Measurements from ENCODE around the gene HOXC9.
A peak's percentile ranks its signal among the peaks of the same experiment; 100 is the strongest.

Gene HOXC9

GRCh38 chr12:53989227-53990113 is 10.5 kb upstream of the HOXC9 start:
- no peak for DNase-seq

DNA sequence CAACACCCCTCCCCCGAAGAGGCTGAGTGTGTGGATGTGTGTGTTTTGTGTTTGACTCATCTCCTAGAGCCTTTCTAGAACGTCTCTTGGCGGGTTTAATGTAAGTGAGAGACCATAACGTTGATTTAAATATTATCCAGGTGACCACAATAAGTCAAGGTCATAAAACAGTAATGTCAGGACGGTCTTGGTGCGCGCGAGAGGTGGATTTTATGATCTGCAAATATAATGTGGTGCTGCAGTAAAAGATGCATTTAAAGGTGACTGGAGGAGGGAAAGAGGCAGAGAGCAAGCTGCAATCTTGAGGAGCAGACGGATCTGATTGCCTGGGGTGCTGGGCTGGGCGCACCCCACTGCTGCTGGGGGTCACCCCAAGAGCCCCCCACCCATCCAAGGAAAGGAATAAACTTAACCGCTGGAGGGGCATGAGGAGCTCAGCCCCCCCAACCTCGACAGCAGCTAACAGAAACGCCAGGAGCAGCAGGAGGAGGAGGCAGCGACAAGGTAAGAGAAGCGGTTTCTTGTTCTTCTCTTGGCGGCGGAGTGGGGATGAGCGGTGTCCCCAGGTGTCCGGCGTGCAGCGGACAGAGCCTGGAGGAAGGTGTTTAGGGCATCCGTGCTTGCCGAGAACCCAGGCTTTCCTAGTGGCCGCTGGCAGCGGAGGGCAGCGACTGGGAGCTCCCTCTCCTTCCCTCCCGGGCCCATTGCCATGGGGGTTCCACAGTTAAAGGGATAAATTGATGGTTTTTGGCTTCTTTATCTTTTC is 9.5 kb upstream of the HOXC9 start:
- DNase-seq, result no peak

GRCh38 chr12:53991077-53991460 is 8.9 kb upstream of the HOXC9 start:
- no peak for DNase-seq

GRCh38 chr12:53992377-53992889 is 7.5 kb upstream of the HOXC9 start:
- DNase-seq, result no peak

DNA sequence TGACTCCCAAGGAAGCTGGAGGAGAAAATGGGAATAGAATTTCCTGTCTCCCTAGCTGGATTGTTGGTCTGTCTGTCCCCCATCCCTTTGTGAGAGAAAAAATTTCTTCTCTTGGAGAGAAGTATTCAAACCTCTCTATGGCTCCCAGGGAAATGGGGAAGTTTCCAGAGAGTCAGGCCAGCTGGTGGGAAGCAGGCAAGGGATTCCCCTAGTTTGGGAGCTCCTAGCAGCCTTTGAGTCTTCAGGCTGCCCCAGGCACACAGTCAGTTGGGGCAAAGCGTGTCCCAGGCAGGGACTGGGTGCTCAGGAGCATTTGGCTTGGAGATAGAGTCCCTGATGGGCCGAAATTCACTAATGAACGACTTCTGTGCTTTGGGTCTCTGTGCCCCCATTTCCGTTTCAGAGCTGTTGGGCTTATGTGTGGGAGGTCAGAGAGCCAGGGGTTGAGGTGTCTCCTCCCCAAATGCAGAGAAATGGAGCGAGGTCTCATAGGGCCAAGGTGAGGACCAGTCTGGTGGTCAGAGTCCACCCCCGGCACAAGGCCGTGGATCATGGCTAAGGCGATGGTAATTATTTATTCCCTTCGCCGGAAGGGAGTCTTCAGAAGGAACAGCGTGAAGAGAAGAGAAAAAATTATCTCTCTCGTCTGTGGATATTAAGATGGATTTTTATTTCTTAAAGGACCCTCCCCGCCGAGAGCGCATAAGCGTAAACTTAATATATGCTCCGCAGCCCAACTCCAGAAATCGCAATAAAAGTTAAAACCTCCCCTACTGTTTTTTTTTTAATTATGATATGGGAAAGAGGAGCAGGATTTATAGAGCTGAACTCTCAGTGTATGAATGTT is 6.6 kb upstream of the HOXC9 start:
- no peak for DNase-seq

DNA sequence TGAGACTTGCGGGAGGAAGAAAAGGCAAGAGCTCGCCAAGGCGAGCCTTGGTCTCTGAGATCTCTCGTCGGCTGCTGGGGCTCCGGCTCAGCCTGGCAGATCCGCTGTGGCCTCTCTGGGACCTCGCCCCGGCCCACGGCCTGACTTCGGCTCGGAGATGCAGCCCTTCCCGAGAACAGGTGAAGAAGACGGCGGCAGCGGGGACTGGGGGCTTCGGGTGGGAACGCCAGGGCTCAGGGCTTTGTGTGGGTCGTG is 6.0 kb upstream of the HOXC9 start:
- no peak for DNase-seq

GRCh38 chr12:53994264-53995001 is 5.5 kb upstream of the HOXC9 start:
- DNase-seq, result peak; percentile 10

DNA sequence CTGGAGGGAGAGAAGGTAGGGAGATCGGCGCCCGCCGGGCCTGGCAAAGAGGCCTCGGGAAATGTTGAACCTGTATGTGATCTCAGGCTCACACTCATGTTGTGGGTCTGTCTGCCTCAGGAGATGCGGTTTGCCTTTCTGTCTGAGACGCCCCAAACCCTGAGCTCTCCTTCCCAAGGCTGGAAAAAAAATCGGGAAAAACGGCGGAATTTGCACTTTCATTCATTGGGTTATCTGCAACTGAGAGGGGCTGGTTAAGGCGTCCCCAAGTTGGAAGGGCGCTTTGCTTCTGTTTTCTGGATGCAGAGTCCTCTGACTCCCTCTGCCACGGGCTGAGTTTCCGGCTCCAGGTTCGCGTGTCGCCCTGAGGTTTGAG is 5.0 kb upstream of the HOXC9 start:
- DNase-seq, result no peak

GRCh38 chr12:53995378-53996239 is 4.4 kb upstream of the HOXC9 start:
- peak; percentile 25 for DNase-seq

- no peak for DNase-seq
Measured at GRCh38 chr12:53996240-53997203, 3.4 kb upstream of the HOXC9 start.

DNA sequence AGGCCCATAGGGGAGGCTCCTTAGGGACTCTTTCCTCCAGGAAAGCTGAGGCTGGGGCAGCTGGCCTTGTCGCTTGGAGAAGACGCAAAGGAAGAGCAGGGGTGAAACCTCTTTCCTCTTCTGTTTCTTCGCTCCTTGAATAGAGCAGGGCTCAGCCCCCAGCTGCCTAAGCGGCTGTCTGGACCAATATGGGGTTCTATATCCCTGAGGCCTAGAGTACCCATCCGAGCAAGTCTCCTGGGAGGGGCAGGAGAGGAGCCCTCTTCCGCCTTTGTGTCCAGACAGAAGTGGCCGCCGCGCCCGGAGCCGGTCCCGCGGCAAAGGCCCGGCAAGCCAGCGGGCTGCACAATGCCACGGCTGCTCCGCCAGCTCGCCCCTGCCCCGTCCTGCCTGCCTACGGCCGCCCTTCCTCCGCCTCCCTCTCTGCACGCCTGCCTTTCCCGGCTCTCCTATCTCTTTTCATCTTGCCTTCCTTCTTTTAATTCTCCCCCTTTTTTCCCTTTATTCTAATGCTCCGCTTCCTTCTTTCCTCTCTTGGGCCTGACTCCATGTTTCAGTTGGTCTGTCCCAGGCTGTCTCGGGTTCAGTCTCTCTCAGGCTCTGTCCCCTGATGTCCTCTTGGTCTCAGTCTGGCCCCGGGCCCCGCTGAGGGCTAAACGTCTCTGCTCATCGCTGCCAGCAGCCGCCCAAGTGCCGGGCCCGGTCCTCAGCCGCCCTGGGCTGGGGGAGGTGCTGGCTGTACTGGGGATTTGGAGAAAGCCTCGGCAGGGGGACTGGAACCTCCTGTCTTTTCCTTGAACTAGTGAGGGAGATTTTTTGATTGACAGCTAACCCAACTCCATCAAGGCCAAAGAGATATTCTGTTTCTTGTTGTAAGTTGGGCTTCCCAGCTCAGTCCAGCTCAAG is 2.5 kb upstream of the HOXC9 start:
- DNase-seq, result no peak

DNA sequence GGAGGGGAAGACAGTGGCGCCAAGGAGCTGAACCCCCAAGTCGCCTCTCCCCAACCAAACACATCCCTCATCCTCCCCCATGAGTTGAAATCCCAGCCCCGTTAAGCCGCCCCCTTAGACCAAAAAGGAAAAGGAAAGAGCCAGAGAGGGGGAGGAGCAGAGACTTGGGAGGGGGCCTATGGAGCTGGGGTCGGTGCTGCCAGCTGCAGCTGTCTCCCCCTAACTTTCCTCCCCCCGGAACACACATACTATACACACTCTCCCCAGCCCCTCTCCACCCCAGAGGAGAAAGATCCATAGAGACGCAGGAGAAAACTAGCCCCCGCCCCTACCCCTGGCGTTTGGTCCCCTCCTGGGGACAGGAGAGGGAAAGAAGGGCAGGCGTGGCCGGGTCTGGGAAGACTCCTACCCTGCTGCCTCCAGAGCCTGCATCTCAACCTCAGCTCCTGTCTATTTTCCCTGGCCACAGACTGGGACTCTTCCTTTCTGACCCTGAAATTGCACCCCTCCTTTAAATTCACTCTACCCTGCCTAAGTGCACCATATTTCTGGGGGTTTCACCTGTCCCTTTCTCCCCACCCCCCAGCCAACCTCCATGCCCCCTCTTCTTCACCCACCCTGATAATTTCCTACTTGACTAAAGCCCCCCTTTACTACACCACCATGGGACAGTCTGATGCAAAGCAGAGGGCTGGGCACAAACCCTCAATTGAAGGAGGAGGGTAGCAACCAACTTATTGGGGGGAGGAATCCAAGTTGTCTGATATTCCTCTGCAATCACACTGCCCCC is 1.7 kb upstream of the HOXC9 start:
- DNase-seq, result no peak

- DNase-seq, result no peak
Measured at GRCh38 chr12:53998900-53999236, 1.1 kb upstream of the HOXC9 start.

DNA sequence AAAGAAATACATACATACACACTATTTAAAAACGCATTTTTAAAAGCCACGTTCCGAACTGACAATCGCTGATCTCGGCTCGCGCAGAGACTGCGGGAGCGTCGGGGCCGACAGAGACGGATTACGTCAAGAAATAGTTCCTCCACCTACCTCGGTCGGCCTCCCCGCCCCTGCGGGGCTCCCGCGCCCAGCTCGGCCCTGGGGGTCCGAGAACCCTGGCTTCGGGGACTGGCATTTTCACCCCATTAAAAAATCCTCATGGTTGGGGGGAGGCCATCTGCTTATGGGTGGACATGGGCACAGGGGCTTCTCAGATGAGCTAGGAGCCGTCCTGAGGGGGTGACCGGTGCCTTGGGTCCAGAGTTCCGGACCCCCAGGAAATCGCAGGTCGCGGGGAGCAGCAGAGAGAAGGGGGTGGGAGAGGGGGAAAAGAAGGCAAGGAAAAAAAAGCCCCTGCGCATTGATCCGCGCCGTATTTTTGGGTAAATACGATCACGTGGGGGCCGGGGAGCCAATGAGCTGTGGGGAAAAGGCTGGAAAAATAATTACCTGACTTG is 324 bp upstream of the HOXC9 start:
- no peak for DNase-seq

DNA sequence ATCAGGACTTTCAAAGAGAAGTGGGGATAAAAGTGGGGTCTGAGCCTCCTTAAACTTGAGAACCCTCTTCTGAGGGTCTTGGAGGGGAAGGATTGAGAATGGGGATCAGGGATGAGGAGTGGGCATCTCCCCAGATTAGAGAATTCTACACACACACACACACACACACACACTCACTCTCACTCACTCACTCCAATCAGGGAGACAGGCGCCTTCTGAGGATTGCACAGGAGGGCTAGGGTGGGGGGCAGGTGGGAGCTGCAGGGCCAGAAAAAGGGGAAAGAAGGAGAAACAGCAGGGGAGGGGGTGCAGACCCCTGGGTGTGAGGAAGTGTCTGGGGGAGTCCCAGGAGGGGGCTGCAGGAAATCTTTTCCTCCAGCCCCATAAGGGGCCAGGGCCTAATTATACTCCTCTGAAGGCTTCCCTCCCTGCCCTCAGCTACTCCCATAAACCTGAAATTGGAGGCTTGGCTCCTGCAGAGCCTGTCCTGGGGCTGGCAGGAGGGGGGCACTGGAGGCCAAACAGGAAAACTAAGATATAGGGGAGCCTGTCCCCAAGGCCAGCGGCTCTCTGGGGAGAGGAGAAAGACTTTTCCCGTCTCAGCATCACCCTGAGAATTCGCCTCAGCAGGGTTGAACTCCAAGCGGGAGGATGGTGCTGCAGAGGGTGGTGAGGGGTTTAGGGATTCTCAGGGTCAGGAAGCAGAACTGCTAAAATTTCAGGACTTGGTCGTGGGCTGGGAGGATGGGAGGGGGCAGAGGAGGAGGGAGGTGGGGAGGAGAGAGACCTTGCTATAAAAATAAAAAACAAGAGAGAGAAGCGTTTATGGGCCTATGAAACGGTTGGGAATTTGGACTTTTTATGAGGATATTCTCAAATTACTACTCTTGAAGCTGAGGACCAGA is 1.6 kb downstream of the HOXC9 start:
- DNase-seq, result no peak

GRCh38 chr12:54002278-54002914 is 2.4 kb downstream of the HOXC9 start:
- no peak for DNase-seq

DNA sequence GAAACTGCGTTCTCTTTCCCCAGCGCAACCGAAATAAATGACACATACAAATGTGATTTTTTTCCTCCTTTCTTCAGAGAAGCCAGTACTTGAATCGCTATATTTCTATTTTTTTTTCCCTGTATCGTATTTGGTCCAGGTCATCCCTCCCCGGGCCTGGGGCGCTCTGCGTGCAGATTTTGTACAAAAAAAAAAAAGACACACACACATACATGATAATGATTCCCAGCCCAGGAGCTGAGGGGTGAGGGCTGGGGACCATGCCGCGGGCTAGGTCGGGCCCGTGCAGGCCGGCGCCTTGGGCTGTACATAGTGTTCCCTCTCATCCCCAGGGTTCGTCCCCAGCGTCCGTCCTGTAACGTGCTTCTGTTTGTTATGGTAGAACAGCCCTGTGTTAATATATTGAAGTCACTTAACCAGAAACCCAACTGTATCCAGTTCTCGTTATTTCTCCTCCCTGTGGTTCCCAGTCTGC is 3.0 kb downstream of the HOXC9 start:
- DNase-seq, result no peak

All from NCI-H2171 (cell line).